IMR-90 (cell line): ENCODE results near the gene CREB5. TPM values are rescaled to one million over a fixed set of nuclear protein-coding genes. Genes with fewer than 3 reads are reported as not detected.

ENCODE experiments used
- ATAC-seq: fragments of 200-7000 bp; cut with Tn5 transposase; 2 replicates; pipeline ENCODE4 v1.9.1; 2020; ENCODE audit warnings: low read depth, mild to moderate bottlenecking, moderate library complexity
- BruUV-seq: library from RNA; stranded (reverse); fragments of 400-500 nt; replicated peaks from 2 replicates; lab custom pipeline; 2021; lab: Mats Ljungman, UMichigan
- CTCF ChIA-PET: fragments of 300-600 bp; formaldehyde crosslinking; extraction: SDS; loops from one replicate; lab custom pipeline; 2021; ENCODE audit warnings: antibody characterized with exemption; lab: Yijun Ruan, JAX
- POLR2A ChIA-PET: fragments of 300-600 bp; sonication (Branson Sonifier 250); formaldehyde crosslinking; loops from one replicate; lab custom pipeline; 2022; ENCODE audit warnings: antibody characterized with exemption; ENCODE audit not compliant: unreplicated experiment; lab: Charles Lee
- DNase-seq: peaks from one replicate; pipeline ENCODE4 v3.0.0; 2013
- H2AFZ ChIP-seq: replicated peaks from 2 replicates; pipeline ENCODE3; 2013; ENCODE audit warnings: low read length, mild to moderate bottlenecking; ENCODE audit not compliant: poor library complexity
- H2AK5ac ChIP-seq: 2 replicates; pipeline ENCODE4 v1.6.1; 2013; ENCODE audit warnings: low read depth, low read length, inconsistent platforms
- H2AK9ac ChIP-seq: replicated peaks from 2 replicates; pipeline ENCODE3; 2013; ENCODE audit warnings: mild to moderate bottlenecking, low read depth, low read length, moderate library complexity; ENCODE audit not compliant: poor library complexity
- H2BK120ac ChIP-seq: 2 replicates; pipeline ENCODE4 v1.6.1; 2013; ENCODE audit warnings: low read depth, low read length, inconsistent platforms
- H2BK15ac ChIP-seq: 3 replicates; pipeline ENCODE4 v1.6.1; 2013; ENCODE audit warnings: low read depth, low read length, inconsistent platforms
- H2BK20ac ChIP-seq: 2 replicates; pipeline ENCODE4 v1.6.1; 2013; ENCODE audit warnings: low read depth, mild to moderate bottlenecking, inconsistent platforms, low read length, moderate library complexity
- H2BK5ac ChIP-seq: 2 replicates; pipeline ENCODE4 v1.6.1; 2013; ENCODE audit warnings: mild to moderate bottlenecking, low read depth, low read length, inconsistent platforms; ENCODE audit not compliant: poor library complexity, severe bottlenecking
- H3K14ac ChIP-seq: replicated peaks from 2 replicates; pipeline ENCODE4 v1.6.1; 2013; ENCODE audit warnings: low read depth, low read length, inconsistent platforms
- H3K18ac ChIP-seq: 2 replicates; pipeline ENCODE4 v1.6.1; 2013; ENCODE audit warnings: low read depth, low read length, control low read depth
- H3K23ac ChIP-seq: 2 replicates; pipeline ENCODE4 v1.6.1; 2013; ENCODE audit warnings: low read depth, low read length, inconsistent platforms
- H3K27ac ChIP-seq: 2 replicates; pipeline ENCODE4 v1.5.1; 2013; ENCODE audit warnings: mild to moderate bottlenecking, control low read depth, low read length; ENCODE audit not compliant: insufficient read depth
- H3K27me3 ChIP-seq: 2 replicates; pipeline ENCODE4 v1.6.1; 2013; ENCODE audit warnings: low read length; ENCODE audit not compliant: control insufficient read depth, insufficient read depth
- H3K36me3 ChIP-seq: 2 replicates; pipeline ENCODE4 v1.6.1; 2013; ENCODE audit warnings: low read length, mixed read lengths; ENCODE audit not compliant: control insufficient read depth, insufficient read depth
- H3K4ac ChIP-seq: 2 replicates; pipeline ENCODE4 v1.6.1; 2013; ENCODE audit warnings: low read depth, low read length, inconsistent platforms
- H3K4me1 ChIP-seq: 2 replicates; pipeline ENCODE4 v1.6.1; 2013; ENCODE audit warnings: low read length, mixed read lengths; ENCODE audit not compliant: control insufficient read depth, insufficient read depth
- H3K4me2 ChIP-seq: 2 replicates; pipeline ENCODE4 v1.6.1; 2013; ENCODE audit warnings: low read depth, mild to moderate bottlenecking, control low read depth, low read length, moderate library complexity
- H3K4me3 ChIP-seq: 2 replicates; pipeline ENCODE4 v1.5.1; 2013; ENCODE audit warnings: low read depth, mild to moderate bottlenecking, control low read depth, low read length, moderate library complexity; ENCODE audit not compliant: insufficient read depth
- H3K56ac ChIP-seq: 2 replicates; pipeline ENCODE4 v1.6.1; 2013; ENCODE audit warnings: low read length, inconsistent platforms; ENCODE audit not compliant: insufficient read depth; ENCODE audit errors: extremely low read depth
- H3K79me1 ChIP-seq, 2 experiments: 2 replicates each; pipeline ENCODE4 v1.6.1; 2013; ENCODE audit warnings: low read length in 2 of 2, inconsistent platforms in 1 of 2, low read depth in 1 of 2
- H3K9ac ChIP-seq: 2 replicates; pipeline ENCODE4 v1.6.1; 2013; ENCODE audit warnings: low read depth, low read length, control low read depth
- H3K9me1 ChIP-seq: 2 replicates; pipeline ENCODE4 v1.6.1; 2013; ENCODE audit warnings: low read length, inconsistent platforms; ENCODE audit not compliant: insufficient read depth
- H3K9me3 ChIP-seq: 2 replicates; pipeline ENCODE4 v1.6.1; 2013; ENCODE audit warnings: low read length; ENCODE audit not compliant: control insufficient read depth, insufficient read depth
- H4K20me1 ChIP-seq: 2 replicates; pipeline ENCODE4 v1.6.1; 2013; ENCODE audit warnings: low read length, inconsistent platforms; ENCODE audit not compliant: insufficient read depth
- H4K5ac ChIP-seq: 2 replicates; pipeline ENCODE4 v1.6.1; 2013; ENCODE audit warnings: mild to moderate bottlenecking, low read depth, low read length, control low read depth
- H4K8ac ChIP-seq, 2 experiments: 2 replicates each; pipeline ENCODE4 v1.6.1; 2013; ENCODE audit warnings: low read depth in 2 of 2, low read length in 2 of 2, control low read depth in 1 of 2, inconsistent platforms in 1 of 2
- H4K91ac ChIP-seq: 2 replicates; pipeline ENCODE4 v1.6.1; 2013; ENCODE audit warnings: low read depth, low read length, inconsistent platforms; ENCODE audit not compliant: insufficient read depth
- BHLHE40 ChIP-seq: fragments of 150-350 bp; IDR thresholded peaks from 2 replicates; pipeline ENCODE4 v1.6.1; 2016; ENCODE audit warnings: mild to moderate bottlenecking, low read depth, low read length
- CEBPB ChIP-seq: IDR thresholded peaks from 2 replicates; pipeline ENCODE4 v1.6.1; 2012; ENCODE audit warnings: low read depth, low read length, improper control_type of control experiment
- CHD1 ChIP-seq: IDR thresholded peaks from 2 replicates; pipeline ENCODE4 v1.6.1; 2012; ENCODE audit warnings: low read depth, low read length, improper control_type of control experiment
- CTCF ChIP-seq: conservative IDR thresholded peaks from 2 replicates; pipeline ENCODE4 v1.5.1; 2012; ENCODE audit warnings: mild to moderate bottlenecking, low read depth, low read length, improper control_type of control experiment
- ELK1 ChIP-seq: fragments of 150-350 bp; IDR thresholded peaks from 2 replicates; pipeline ENCODE4 v1.6.1; 2016; ENCODE audit warnings: low read depth, mild to moderate bottlenecking, low read length, moderate library complexity, borderline replicate concordance
- FOS ChIP-seq: fragments of 150-350 bp; IDR thresholded peaks from 2 replicates; pipeline ENCODE4 v1.6.1; 2016; ENCODE audit warnings: low read depth, low read length
- MAFK ChIP-seq: IDR thresholded peaks from 2 replicates; pipeline ENCODE4 v1.6.1; 2012; ENCODE audit warnings: low read depth, low read length, improper control_type of control experiment
- MAZ ChIP-seq: IDR thresholded peaks from 2 replicates; pipeline ENCODE4 v1.6.1; 2012; ENCODE audit warnings: low read depth, mild to moderate bottlenecking, low read length, improper control_type of control experiment, moderate library complexity, borderline replicate concordance
- MXI1 ChIP-seq: IDR thresholded peaks from 2 replicates; pipeline ENCODE4 v1.6.1; 2012; ENCODE audit warnings: low read depth, mild to moderate bottlenecking, low read length, moderate library complexity, borderline replicate concordance
- NFE2L2 ChIP-seq: fragments of 150-350 bp; IDR thresholded peaks from 2 replicates; pipeline ENCODE4 v1.6.1; 2016; ENCODE audit warnings: low read depth, mild to moderate bottlenecking, low read length
- POLR2A ChIP-seq: IDR thresholded peaks from 2 replicates; pipeline ENCODE4 v1.6.1; 2012; ENCODE audit warnings: mild to moderate bottlenecking, low read depth, low read length
- RAD21 ChIP-seq: IDR thresholded peaks from 2 replicates; pipeline ENCODE4 v1.6.1; 2012; ENCODE audit warnings: low read length, improper control_type of control experiment
- RCOR1 ChIP-seq: IDR thresholded peaks from 2 replicates; pipeline ENCODE4 v1.6.1; 2012; ENCODE audit warnings: mild to moderate bottlenecking, low read length, improper control_type of control experiment; ENCODE audit not compliant: insufficient replicate concordance
- RFX5 ChIP-seq: IDR thresholded peaks from 2 replicates; pipeline ENCODE4 v1.8.0; 2012; ENCODE audit warnings: low read depth, mild to moderate bottlenecking, low read length, moderate library complexity
- SMC3 ChIP-seq: fragments of 150-350 bp; IDR thresholded peaks from 2 replicates; pipeline ENCODE4 v1.6.1; 2016; ENCODE audit warnings: low read depth, mild to moderate bottlenecking, antibody characterized with exemption, low read length, moderate library complexity
- WGBS, 2 experiments: methylation state at CpG; one replicate each; pipeline versions ENCODE4 v1.1.5 to v1.1.7; 2013; ENCODE audit warnings: missing lambda C conversion rate in 2 of 2; ENCODE audit not compliant: insufficient read length in 1 of 2; ENCODE audit errors: extremely low coverage in 2 of 2; 5-methylcytosine and 5-hydroxymethylcytosine counted together
- dilution Hi-C: fragments of 300-500 bp; cut with HindIII; formaldehyde crosslinking; loops from one replicate; pipeline ENCODE4 v1.14.3; 2018; ENCODE audit warnings: low sequenced_read_pairs; ENCODE audit not compliant: unreplicated experiment
- in situ Hi-C: fragments of 300-500 bp; cut with MboI; formaldehyde crosslinking; loops from 3 replicates; pipeline ENCODE4 v1.14.3; 2019; ENCODE audit warnings: low sequenced_read_pairs, inconsistent platforms, mixed read lengths
- intact Hi-C: fragments of 100-400 bp; cut with micrococcal nuclease; formaldehyde crosslinking; loops from 2 replicates; pipeline ENCODE4 v1.10.0; 2022
- polyA plus RNA-seq, 3 experiments: library from polyadenylated mRNA; depleted of rRNA; stranded (reverse); fragments of >200 nt; gene quantifications; 2 replicates each; pipeline ENCODE4 v1.2.3, GENCODE V29; 2012; ENCODE audit warnings: low replicate concordance in 1 of 3
- total RNA-seq: library from RNA; depleted of rRNA; stranded (reverse); fragments of >200 nt; gene quantifications from 2 replicates; pipeline ENCODE4 v1.2.3, GENCODE V29; 2012
- TF ChIP-seq, protein P1 (sequence below): fragments of 150-350 bp; IDR thresholded peaks from 2 replicates; pipeline ENCODE4 v1.6.1; 2017; ENCODE audit warnings: mild to moderate bottlenecking, antibody characterized with exemption, low read length, low read depth

The CREB5 gene
- total and polyA plus RNA-seq, 2 of the 4 experiments (the other 2 are of a cell fraction): 7.3 to 13.1 TPM

GRCh38 chr7:28587211-28587610, 174.9 kb downstream of the CREB5 start:
- DNase-seq (peak; percentile 31), ATAC-seq (no peak)
- no peak overlapping the region for H2BK15ac ChIP-seq
- in situ Hi-C loops: no loop called here
- H3K9me3 ChIP-seq: no peaks in the 10 kb centered on the region
- H3K79me1 ChIP-seq: no peaks in the 10 kb centered on the region
- no peak overlapping the region for H2BK5ac ChIP-seq
- H3K4ac ChIP-seq: no peak overlapping the region
- no peaks in the 10 kb centered on the region for H3K9me1 ChIP-seq
- H3K27ac ChIP-seq: no peak overlapping the region
- H2BK120ac ChIP-seq: no peak overlapping the region
- H3K27me3 ChIP-seq: no peaks in the 10 kb centered on the region
- dilution Hi-C loops: no loop called here
- CTCF ChIA-PET: no interaction called here
- H3K23ac ChIP-seq: no peak overlapping the region
- H3K14ac ChIP-seq: no peak overlapping the region
- no peak overlapping the region for H3K18ac ChIP-seq
- H2AK5ac ChIP-seq: no peak overlapping the region
- no peaks in the 10 kb centered on the region for H4K20me1 ChIP-seq
- intact Hi-C loops: no loop called here
- POLR2A ChIA-PET: no interaction called here
- no peaks in the 10 kb centered on the region for H3K4me1 ChIP-seq
- H2AFZ ChIP-seq: no peak overlapping the region
- H3K9ac ChIP-seq: no peak overlapping the region
- TF ChIP-seq SMC3: no peak
- no peak for TF ChIP-seq NFE2L2
- no peak for TF ChIP-seq RFX5
- no peak for TF ChIP-seq RAD21
- no peak for TF ChIP-seq MAFK
- no peak for TF ChIP-seq MXI1
- no peak for TF ChIP-seq CTCF
- no peak for TF ChIP-seq CHD1
- no peak for TF ChIP-seq ELK1
- TF ChIP-seq POLR2A: no peak
- TF ChIP-seq FOS: no peak
- no peak for TF ChIP-seq MAZ
- TF ChIP-seq, protein P1, sequence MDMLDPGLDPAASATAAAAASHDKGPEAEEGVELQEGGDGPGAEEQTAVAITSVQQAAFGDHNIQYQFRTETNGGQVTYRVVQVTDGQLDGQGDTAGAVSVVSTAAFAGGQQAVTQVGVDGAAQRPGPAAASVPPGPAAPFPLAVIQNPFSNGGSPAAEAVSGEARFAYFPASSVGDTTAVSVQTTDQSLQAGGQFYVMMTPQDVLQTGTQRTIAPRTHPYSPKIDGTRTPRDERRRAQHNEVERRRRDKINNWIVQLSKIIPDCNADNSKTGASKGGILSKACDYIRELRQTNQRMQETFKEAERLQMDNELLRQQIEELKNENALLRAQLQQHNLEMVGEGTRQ: no peak
- no peak for TF ChIP-seq RCOR1
- no peak for TF ChIP-seq CEBPB
- TF ChIP-seq BHLHE40: no peak
- no TSS peak for BruUV-seq
- WGBS, 2 experiments: no CpG with 5 or more reads among the region's 3 CpGs
- no peak overlapping the region for H2BK20ac ChIP-seq
- no peak overlapping the region for H2AK9ac ChIP-seq
- H3K4me3 ChIP-seq: no peak overlapping the region
- H4K8ac ChIP-seq: no peak overlapping the region
- no peak overlapping the region for H3K4me2 ChIP-seq
- H3K56ac ChIP-seq: no peak overlapping the region
- H3K36me3 ChIP-seq: no peaks in the 10 kb centered on the region
- H4K5ac ChIP-seq: no peak overlapping the region
- no peak overlapping the region for H4K91ac ChIP-seq
